ENCODE results near the gene ARVCF.

ARVCF gene

DNA sequence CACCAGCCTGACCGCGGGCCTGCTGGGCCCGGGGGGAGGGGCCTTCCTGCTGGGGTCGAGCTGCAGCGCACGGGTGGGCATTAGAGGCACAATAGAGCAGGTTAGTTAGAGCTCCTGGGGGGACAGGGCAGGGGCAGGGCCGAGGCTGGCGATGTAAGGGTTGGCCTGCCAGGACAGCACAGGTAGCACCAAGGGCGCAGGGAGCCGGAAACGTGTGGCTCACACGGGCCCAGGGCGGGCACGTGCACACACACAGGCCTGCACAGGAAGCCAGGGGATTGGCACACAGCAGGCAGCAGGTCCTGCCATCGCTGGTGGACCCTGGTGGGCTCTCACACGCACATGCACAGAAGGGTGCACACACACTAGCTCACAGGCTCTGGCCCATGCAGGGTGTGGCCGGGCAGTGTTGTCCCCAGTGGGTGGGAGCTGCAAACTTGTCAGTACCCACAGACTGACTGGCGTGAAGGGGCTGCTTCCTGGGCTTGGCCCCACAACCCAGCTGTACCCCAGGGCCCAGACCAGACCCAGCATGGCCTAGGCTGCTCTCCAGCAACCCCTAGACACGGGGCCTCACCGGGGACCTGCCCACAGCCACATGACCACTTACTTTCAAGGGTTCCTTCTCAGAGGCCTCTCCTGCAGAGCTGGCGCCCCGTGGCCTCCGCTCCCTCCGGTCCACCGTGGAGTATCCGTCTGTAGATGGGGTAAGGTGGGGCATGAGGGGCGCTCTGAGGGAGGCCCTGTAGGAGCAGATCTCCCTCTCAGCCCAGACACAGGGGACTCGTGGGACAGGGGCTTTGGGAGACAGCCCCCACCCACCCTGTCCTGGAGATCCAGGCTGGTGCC is 45.1 kb downstream of the ARVCF start:
- no peak for DNase-seq

DNA sequence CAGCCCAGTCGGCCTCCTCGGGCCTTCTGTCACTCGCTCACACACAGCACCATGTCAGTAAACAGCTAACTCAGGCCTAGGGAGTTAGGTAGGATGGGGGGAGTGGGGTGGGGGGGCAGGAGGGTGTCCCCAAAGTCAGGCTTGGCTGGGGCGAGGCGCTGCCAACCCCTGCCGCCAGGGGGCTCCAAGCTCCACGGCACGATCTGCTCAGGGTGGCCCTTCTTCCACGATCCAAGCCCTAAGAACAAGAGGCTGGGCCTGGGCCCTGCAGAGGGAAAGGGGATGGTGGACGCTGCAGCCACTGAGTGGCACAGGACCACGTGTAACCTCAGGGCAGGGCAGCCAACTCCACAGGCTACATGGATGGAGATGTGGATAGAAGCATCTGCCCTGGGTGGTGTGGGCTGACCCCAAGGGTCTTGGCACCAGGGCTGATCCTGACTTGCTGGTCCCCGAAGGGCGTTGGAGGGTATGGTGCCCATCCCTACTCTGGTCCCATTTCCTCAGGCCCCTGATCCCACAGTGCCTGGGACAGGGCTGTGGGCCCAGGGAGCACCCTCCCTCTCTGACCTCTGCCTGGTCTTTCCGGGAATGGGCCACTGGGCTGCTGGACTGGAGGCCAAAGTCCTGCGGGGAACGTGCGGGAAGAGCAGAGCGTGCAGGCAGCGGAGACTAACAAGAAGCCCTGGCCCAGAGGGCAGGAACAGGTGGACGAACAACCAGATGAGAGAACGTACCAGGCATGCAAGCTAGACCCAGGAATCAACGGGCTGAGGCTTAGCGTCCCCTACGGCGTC is 45.9 kb downstream of the ARVCF start:
- peak; percentile 53 to 57 for DNase-seq

DNA sequence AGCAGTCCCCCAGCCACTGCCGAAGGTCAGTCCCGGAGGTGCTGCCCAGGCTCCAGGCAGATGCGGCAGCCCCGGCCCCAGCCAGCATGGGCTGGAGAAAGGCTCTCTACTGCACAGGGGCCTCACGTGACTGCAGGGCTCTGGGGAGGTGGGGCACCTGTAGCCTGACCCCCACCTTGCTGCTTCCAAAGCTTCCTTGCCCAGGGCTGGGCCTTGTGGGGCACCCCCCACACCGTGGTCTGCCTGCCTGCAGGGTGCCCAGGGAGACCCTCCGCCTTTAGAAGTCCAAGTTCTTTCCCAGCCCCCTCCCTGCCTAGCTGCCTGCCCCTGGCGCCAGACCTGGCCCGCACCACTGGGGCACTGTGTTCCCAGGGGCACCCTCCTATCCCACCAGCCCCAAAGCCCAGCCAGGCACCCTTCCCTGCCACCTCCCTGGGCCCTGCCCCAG is 46.6 kb downstream of the ARVCF start:
- DNase-seq = no peak

DNA sequence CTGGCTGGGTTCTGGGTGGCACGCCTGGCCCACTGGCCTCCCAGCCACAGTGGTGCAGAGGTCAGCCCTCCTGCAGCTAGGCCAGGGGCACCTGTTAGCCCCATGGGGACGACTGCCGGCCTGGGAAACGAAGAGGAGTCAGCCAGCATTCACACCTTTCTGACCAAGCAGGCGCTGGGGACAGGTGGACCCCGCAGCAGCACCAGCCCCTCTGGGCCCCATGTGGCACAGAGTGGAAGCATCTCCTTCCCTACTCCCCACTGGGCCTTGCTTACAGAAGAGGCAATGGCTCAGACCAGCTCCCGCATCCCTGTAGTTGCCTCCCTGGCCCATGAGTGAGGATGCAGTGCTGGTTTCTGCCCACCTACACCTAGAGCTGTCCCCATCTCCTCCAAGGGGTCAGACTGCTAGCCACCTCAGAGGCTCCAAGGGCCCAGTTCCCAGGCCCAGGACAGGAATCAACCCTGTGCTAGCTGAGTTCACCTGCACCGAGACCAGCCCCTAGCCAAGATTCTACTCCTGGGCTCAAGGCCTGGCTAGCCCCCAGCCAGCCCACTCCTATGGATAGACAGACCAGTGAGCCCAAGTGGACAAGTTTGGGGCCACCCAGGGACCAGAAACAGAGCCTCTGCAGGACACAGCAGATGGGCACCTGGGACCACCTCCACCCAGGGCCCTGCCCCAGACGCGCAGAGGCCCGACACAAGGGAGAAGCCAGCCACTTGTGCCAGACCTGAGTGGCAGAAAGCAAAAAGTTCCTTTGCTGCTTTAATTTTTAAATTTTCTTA is 47.3 kb downstream of the ARVCF start:
- DNase-seq = no peak

GRCh38 chr22:19968450-19968891 is 48.2 kb downstream of the ARVCF start:
- no peak for DNase-seq

DNA sequence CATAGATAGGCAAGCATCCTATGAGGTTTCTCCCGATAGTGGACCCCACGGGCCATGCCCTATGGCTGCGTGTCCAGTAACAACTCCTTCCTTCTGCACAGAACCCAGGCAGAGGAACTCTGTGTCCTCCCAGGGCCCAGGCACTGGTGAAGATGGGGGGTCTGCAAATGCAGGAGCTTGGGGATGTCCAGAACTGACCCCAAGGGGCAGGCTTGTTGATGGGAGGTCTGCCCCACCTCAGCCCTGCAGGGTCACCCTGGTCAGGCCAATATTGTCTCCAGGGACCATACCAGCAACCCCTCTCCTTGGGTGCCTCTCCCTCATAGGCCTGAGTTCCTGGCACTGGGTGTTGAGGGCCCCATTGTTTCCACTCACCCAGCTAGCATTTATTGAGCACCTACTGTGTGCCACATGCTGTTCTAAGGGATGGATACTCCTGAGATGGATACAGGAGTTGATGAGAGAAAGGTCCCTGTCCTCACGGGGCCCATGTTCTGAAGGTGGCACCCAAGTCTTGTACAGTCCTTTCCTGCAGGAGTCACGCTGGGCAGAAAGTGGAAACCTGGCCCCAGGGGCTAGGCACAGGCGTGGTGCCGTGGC is 48.7 kb downstream of the ARVCF start:
- DNase-seq = no peak

GRCh38 chr22:19966908-19967750 is 49.5 kb downstream of the ARVCF start:
- no peak for DNase-seq

- DNase-seq = no peak
Measured at GRCh38 chr22:19965771-19966709, 50.6 kb downstream of the ARVCF start.

DNA sequence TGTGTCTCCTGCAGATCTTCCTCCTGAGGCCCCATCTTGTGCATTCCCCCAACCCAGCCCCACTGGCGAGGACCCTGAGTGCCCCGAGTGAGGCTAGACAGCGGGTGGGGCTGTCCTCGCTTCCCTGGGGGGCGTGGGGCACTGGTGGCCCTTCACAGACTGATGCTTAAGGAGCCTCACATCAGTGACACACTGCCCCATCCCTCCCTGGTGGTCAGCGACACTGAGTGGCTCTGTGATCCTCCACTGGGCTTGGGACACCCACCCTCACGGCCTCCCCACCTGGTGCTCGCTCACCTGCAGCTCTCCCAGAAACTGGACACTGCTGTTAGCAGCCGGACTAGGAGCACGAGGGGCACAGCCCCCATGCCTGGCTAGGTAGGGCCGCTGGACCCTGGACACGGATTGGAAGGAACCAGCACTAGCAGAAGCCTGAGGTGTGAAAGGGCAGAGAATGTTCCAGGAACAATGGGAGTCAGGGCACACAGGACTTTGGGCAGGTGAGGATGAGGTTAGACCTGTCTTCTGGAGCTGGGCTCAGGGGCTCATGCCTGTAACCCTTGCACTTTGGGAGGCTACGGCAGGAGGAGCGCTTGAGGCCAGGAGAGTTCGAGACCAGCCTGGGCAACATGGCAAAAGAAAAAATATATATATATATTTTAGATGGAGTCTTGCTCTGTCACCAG is 51.8 kb downstream of the ARVCF start:
- DNase-seq = no peak

- no peak for DNase-seq
Measured at GRCh38 chr22:19963863-19964642, 52.6 kb downstream of the ARVCF start.

DNA sequence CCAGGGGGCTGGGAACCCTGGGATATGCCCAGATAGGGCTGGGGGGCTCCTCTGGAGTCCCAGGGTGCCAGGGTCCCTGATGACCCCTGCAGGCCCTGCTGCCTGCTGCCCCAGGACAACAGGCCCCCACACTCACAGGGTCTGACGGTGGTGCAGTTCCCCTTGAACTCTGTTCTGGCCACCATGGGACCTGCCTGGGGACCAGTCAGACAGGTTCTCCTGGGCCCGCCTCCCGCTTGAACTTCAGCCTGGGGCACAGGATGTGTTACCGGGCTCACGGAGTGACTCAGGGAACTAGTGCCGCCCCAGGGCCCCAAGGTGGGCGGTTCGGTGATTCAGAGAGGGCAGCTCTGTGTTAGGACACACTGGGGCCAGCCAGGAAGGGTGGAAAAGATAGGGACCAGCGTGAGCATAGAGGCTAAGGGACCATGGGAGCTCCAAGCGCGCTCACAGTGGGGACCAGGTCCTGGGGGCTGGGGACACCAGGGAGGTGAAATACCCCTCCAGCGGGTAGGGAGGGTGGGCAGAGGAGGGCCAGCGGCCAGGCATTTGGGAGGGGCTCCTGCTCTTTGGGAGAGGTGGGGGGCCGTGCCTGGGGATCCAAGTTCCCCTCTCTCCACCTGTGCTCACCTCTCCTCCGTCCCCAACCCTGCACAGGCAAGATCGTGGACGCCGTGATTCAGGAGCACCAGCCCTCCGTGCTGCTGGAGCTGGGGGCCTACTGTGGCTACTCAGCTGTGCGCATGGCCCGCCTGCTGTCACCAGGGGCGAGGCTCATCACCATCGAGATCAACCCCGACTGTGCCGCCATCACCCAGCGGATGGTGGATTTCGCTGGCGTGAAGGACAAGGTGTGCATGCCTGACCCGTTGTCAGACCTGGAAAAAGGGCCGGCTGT is 53.5 kb downstream of the ARVCF start:
- DNase-seq = no peak

GRCh38 chr22:19962246-19962908 is 54.2 kb downstream of the ARVCF start:
- DNase-seq = peak; percentile 64 to 76

- DNase-seq = no peak
Measured at GRCh38 chr22:19961868-19962245, 54.8 kb downstream of the ARVCF start.

- DNase-seq = no peak
Measured at GRCh38 chr22:19961201-19961580, 55.4 kb downstream of the ARVCF start.

DNA sequence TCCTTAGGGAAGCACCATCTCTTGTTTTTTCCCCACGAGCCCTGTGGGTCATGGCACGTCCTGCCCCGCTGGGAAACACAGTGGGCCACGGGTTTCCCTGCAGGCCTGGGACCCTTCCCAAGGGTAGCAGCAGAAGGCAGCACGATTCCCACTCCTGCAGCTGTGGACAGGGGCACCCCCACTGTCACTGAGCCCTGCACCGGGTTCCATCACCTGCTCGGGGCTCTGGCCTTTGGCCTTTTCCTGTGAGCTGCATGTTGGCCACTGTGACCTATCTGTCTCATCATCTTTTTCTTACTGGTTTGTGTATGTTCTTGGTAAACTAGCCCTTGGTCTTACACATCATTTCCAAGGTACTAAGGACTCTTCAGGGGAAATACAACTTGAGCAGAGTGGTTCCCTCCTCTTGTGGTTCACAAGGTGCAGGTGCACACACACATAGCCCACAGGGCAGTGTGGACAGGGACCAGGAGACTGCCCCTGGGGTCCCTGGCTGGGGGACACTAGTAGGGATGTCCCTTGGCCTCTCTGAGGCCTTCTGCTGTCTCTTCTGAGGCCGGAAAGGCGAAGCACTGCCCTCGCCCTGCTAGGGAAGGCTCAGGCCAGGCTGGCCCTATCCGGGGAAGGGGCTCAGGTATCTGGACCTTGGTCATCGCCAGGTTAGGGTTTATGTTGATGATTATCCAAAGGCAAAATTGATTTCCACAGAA is 56.0 kb downstream of the ARVCF start:
- DNase-seq = no peak

- DNase-seq = no peak
Measured at GRCh38 chr22:19959587-19960490, 56.8 kb downstream of the ARVCF start.
